Measurements from ENCODE around the gene GLYATL2. TPM values are rescaled to one million over a fixed set of nuclear protein-coding genes. Genes with fewer than 3 reads are reported as not detected.

Gene GLYATL2
- total and polyA plus RNA-seq, 2 of the 13 experiments (the other 11 are each of a cell fraction or from before 2014, with no cell fraction given), result not detected

GRCh38 chr11:58880625-58881024, 36.1 kb upstream of the GLYATL2 start (continued):
- TF ChIP-seq LCORL (IDR thresholded peaks at IDR 0.05) (no peak), LCORL (CRISPR knock-in tag; IDR thresholded peaks at IDR 0.05) (no peak), GATAD2A (CRISPR knock-in tag; IDR thresholded peaks at IDR 0.05) (peak; percentile 94), BORCS8-MEF2B (CRISPR knock-in tag; IDR thresholded peaks at IDR 0.05) (no peak), GPBP1L1 (CRISPR knock-in tag; IDR thresholded peaks at IDR 0.05) (no peak), DR1 (CRISPR knock-in tag; IDR thresholded peaks at IDR 0.05) (no peak), ZNF138 (CRISPR knock-in tag; IDR thresholded peaks at IDR 0.05; ENCODE audit: low read depth) (no peak), AHDC1 (CRISPR knock-in tag; IDR thresholded peaks at IDR 0.05; ENCODE audit: borderline replicate concordance) (peak; percentile 39; the same call in 1 of the 2 replicates), HNF1B (CRISPR knock-in tag; IDR thresholded peaks at IDR 0.05) (no peak), POLR2A (IDR thresholded peaks at IDR 0.05; ENCODE audit: insufficient read depth in 1 of 2, low read depth in 2 of 2, low read length in 2 of 2) (no peak), NKX3-1 (CRISPR knock-in tag; IDR thresholded peaks at IDR 0.05) (no peak), HOXD1 (CRISPR knock-in tag; IDR thresholded peaks at IDR 0.05) (no peak), MLXIP (CRISPR knock-in tag; IDR thresholded peaks at IDR 0.05; ENCODE audit: borderline replicate concordance) (no peak), SNAPC4 (CRISPR knock-in tag; IDR thresholded peaks at IDR 0.05) (no peak)
